Stimulated activated CD4-positive, alpha-beta T cell treated with anti-CD3 and anti-CD28 coated beads, Interleukin-1b, Interleukin-23, amount 100 ng/mL, for 4 hours (primary cell): ENCODE measurements around the gene KLHL26.
"Not testable (repeated sequence)": the region's sequence is repeated elsewhere in the genome, so short reads cannot be mapped to it uniquely, and the experiment has no call there.

Source experiments
- DNase-seq, 2 donors: peaks; one replicate each; pipeline ENCODE4 v3.0.0-alpha.2; 2020; ENCODE audit warnings: low read depth in 2 of 2

KLHL26 gene

GRCh38 chr19:18636969-18637629, at the start of gene KLHL26:
KLHL26 (plus strand) TSS chr19:18637028; CDS start chr19:18637055, 27 bp downstream.
- DNase-seq = no peak

GRCh38 chr19:18587561-18587960, 49.3 kb upstream of the KLHL26 start:
- DNase-seq = no peak

- no peak for DNase-seq
These were observed 48.7 kb upstream of the KLHL26 start for GRCh38 chr19:18587962-18588610.

- peak; percentile 87 to 88 for DNase-seq
These were observed 48.0 kb upstream of the KLHL26 start, which contains the start of gene REX1BD for GRCh38 chr19:18588611-18589379. REX1BD (plus strand) TSS chr19:18588798; CDS start chr19:18588802, 4 bp downstream.

GRCh38 chr19:18589380-18590272, 47.2 kb upstream of the KLHL26 start:
- peak; percentile 42 to 49 for DNase-seq

GRCh38 chr19:18590273-18591272, 46.3 kb upstream of the KLHL26 start:
- no peak for DNase-seq

GRCh38 chr19:18591735-18592385, 45.0 kb upstream of the KLHL26 start:
- DNase-seq = no peak

GRCh38 chr19:18592732-18593131, 44.1 kb upstream of the KLHL26 start:
- not testable (repeated sequence) for DNase-seq

- DNase-seq = no peak
These were observed 43.3 kb upstream of the KLHL26 start for GRCh38 chr19:18593367-18594095.

GRCh38 chr19:18594096-18594823, 42.6 kb upstream of the KLHL26 start:
- peak; percentile 71 to 73 for DNase-seq

- no peak for DNase-seq
These were observed 41.9 kb upstream of the KLHL26 start for GRCh38 chr19:18594824-18595373.

GRCh38 chr19:18595475-18595874, 41.4 kb upstream of the KLHL26 start:
- DNase-seq = no peak

GRCh38 chr19:18596752-18597157, 40.1 kb upstream of the KLHL26 start:
- DNase-seq = no peak

- no peak for DNase-seq
These were observed 38.8 kb upstream of the KLHL26 start for GRCh38 chr19:18597809-18598660.

GRCh38 chr19:18599485-18599884, 37.3 kb upstream of the KLHL26 start:
- DNase-seq = no peak

GRCh38 chr19:18600692-18601397, 36.0 kb upstream of the KLHL26 start:
- not testable (repeated sequence) for DNase-seq
